H1 (cell line): Measurements from ENCODE around the gene RUSC2. TPM values are rescaled to one million over a fixed set of nuclear protein-coding genes. Genes with fewer than 3 reads are reported as not detected.
A peak's percentile ranks its signal among the peaks of the same experiment; 100 is the strongest.

Source experiments
- CTCF ChIA-PET: fragments of 300-600 bp; sonication (Branson Sonifier 250); formaldehyde crosslinking; loops from one replicate; lab custom pipeline; 2021; ENCODE audit not compliant: partially characterized antibody; lab: Charles Lee
- POLR2A ChIA-PET: fragments of 300-600 bp; sonication (Branson Sonifier 250); formaldehyde crosslinking; loops from one replicate; lab custom pipeline; 2021; ENCODE audit warnings: inconsistent platforms; ENCODE audit not compliant: partially characterized antibody; lab: Charles Lee
- DNase-seq, 2 experiments: peaks; one replicate each; pipeline versions ENCODE4 v3.0.0 to v3.0.0-alpha.2; 2010 to 2022; ENCODE audit warnings: low spot score in 2 of 2, low read depth in 1 of 2, mixed read lengths in 1 of 2
- FAIRE-seq: peaks from 2 replicates; lab custom pipeline; 2011; peaks lifted over from hg19 to GRCh38; lab: Jason Lieb, UNC
- H2AFZ ChIP-seq: 2 replicates; pipeline ENCODE4 v1.8.1; 2012; ENCODE audit warnings: low read length, inconsistent platforms
- H2AK5ac ChIP-seq: 2 replicates; pipeline ENCODE4 v1.6.1; 2013; ENCODE audit warnings: low read depth, low read length
- H2BK120ac ChIP-seq: replicated peaks from 2 replicates; pipeline ENCODE3; 2013; ENCODE audit warnings: low read depth, low read length, inconsistent platforms
- H2BK12ac ChIP-seq: 2 replicates; pipeline ENCODE4 v1.6.1; 2013; ENCODE audit warnings: low read depth, low read length
- H2BK15ac ChIP-seq: 2 replicates; pipeline ENCODE4 v1.6.1; 2013; ENCODE audit warnings: low read length
- H2BK20ac ChIP-seq: 2 replicates; pipeline ENCODE4 v1.6.1; 2013; ENCODE audit warnings: low read length
- H2BK5ac ChIP-seq: 2 replicates; pipeline ENCODE4 v1.6.1; 2013; ENCODE audit warnings: low read depth, low read length
- H3K14ac ChIP-seq: 2 replicates; pipeline ENCODE4 v1.6.1; 2013; ENCODE audit warnings: inconsistent platforms; ENCODE audit not compliant: insufficient read length
- H3K18ac ChIP-seq: 2 replicates; pipeline ENCODE4 v1.6.1; 2013; ENCODE audit warnings: low read length; ENCODE audit errors: extremely low read depth
- H3K23ac ChIP-seq: 2 replicates; pipeline ENCODE4 v1.6.1; 2013; ENCODE audit warnings: inconsistent platforms; ENCODE audit not compliant: insufficient read length
- H3K23me2 ChIP-seq: 2 replicates; pipeline ENCODE4 v1.6.1; 2013; ENCODE audit warnings: low read depth, low read length
- H3K27ac ChIP-seq: 2 replicates; pipeline ENCODE4 v1.6.1; 2011; ENCODE audit warnings: low read depth, low read length, inconsistent platforms
- H3K27me3 ChIP-seq, 4 experiments: replicated peaks in 1 of 4; 1 replicate in 1 of 4; 2 replicates in 3 of 4; pipeline versions ENCODE4 v1.6.1 to v1.8.1; 2011 to 2013; ENCODE audit warnings: low read length in 3 of 4, mild to moderate bottlenecking in 3 of 4, inconsistent platforms in 2 of 4, mixed read lengths in 2 of 4, moderate library complexity in 1 of 4; ENCODE audit not compliant: control insufficient read depth in 3 of 4, insufficient read depth in 3 of 4; ENCODE audit errors: extremely low read depth in 1 of 4
- H3K36me3 ChIP-seq, 4 experiments: 2 replicates each; pipeline versions ENCODE4 v1.6.1 to v1.8.1; 2011 to 2013; ENCODE audit warnings: mild to moderate bottlenecking in 4 of 4, low read length in 3 of 4, moderate library complexity in 2 of 4, control low read depth in 1 of 4, inconsistent platforms in 1 of 4; ENCODE audit not compliant: insufficient read depth in 4 of 4, control insufficient read depth in 2 of 4
- H3K4ac ChIP-seq: replicated peaks from 2 replicates; pipeline ENCODE3; 2013; ENCODE audit warnings: low read length, low read depth, mixed read lengths, inconsistent platforms; ENCODE audit not compliant: insufficient read length
- H3K4me1 ChIP-seq, 4 experiments: replicated peaks in 1 of 4; 1 replicate in 1 of 4; 2 replicates in 3 of 4; pipeline versions ENCODE4 v1.6.1 to v1.8.1; 2011 to 2013; ENCODE audit warnings: low read length in 3 of 4, inconsistent platforms in 2 of 4, mixed read lengths in 1 of 4; ENCODE audit not compliant: insufficient read depth in 4 of 4, control insufficient read depth in 3 of 4
- H3K4me2 ChIP-seq, 2 experiments: 2 replicates each; pipeline versions ENCODE4 v1.6.1 to v1.8.1; 2011 to 2013; ENCODE audit warnings: low read depth in 2 of 2, low read length in 2 of 2, control low read depth in 1 of 2, inconsistent platforms in 1 of 2, mild to moderate bottlenecking in 1 of 2; ENCODE audit not compliant: insufficient read depth in 1 of 2
- H3K4me3 ChIP-seq, 4 experiments: fragments of 200-600, 300-600 bp in 1 of 4; sonication (generic), shearing (Covaris generic), sonication (Bioruptor Twin) in 1 of 4; 2 replicates each; pipeline versions ENCODE4 v1.5.1 to v1.8.1; 2011 to 2016; ENCODE audit warnings: low read length in 4 of 4, low read depth in 3 of 4, control low read depth in 2 of 4, inconsistent platforms in 2 of 4, mild to moderate bottlenecking in 2 of 4, mixed read lengths in 1 of 4, moderate library complexity in 1 of 4; ENCODE audit not compliant: insufficient read depth in 2 of 4; ENCODE audit errors: extremely low read depth in 1 of 4
- H3K56ac ChIP-seq: replicated peaks from 2 replicates; pipeline ENCODE3; 2013; ENCODE audit warnings: low read depth, mild to moderate bottlenecking, mixed read lengths, low read length, inconsistent platforms; ENCODE audit not compliant: insufficient read length
- H3K79me1 ChIP-seq: 2 replicates; pipeline ENCODE4 v1.6.1; 2013; ENCODE audit warnings: low read depth, low read length, control low read depth
- H3K79me2 ChIP-seq, 2 experiments: 2 replicates each; pipeline versions ENCODE4 v1.6.1 to v1.8.1; 2012 to 2013; ENCODE audit warnings: low read length in 2 of 2, mild to moderate bottlenecking in 2 of 2, inconsistent platforms in 1 of 2; ENCODE audit not compliant: insufficient read depth in 2 of 2, control insufficient read depth in 1 of 2
- H3K9ac ChIP-seq, 4 experiments: replicated peaks in 1 of 4; 1 replicate in 1 of 4; 2 replicates in 3 of 4; pipeline versions ENCODE4 v1.6.1 to v1.8.1; 2011 to 2013; ENCODE audit warnings: low read depth in 3 of 4, low read length in 3 of 4, control low read depth in 2 of 4, mild to moderate bottlenecking in 2 of 4, moderate library complexity in 2 of 4, inconsistent platforms in 1 of 4; ENCODE audit errors: extremely low read depth in 1 of 4
- H3K9me3 ChIP-seq, 2 experiments: 2 replicates each; pipeline versions ENCODE4 v1.6.1 to v1.8.1; 2012 to 2013; ENCODE audit warnings: mild to moderate bottlenecking in 2 of 2, moderate library complexity in 2 of 2, control low read depth in 1 of 2, inconsistent platforms in 1 of 2, low read depth in 1 of 2, low read length in 1 of 2, mixed read lengths in 1 of 2; ENCODE audit not compliant: insufficient read depth in 2 of 2
- H4K20me1 ChIP-seq, 2 experiments: replicated peaks in 1 of 2; 2 replicates each; pipeline versions ENCODE3 to v1.8.1; 2011 to 2013; ENCODE audit warnings: inconsistent platforms in 2 of 2, low read length in 2 of 2, mild to moderate bottlenecking in 1 of 2; ENCODE audit not compliant: insufficient read depth in 2 of 2, control insufficient read depth in 1 of 2
- H4K5ac ChIP-seq: 2 replicates; pipeline ENCODE4 v1.6.1; 2013; ENCODE audit warnings: low read length, low read depth, mixed read lengths, inconsistent platforms; ENCODE audit not compliant: insufficient read length
- H4K8ac ChIP-seq: 2 replicates; pipeline ENCODE4 v1.8.0; 2013; ENCODE audit warnings: mild to moderate bottlenecking, moderate library complexity, low read length, inconsistent platforms; ENCODE audit not compliant: insufficient read depth; ENCODE audit errors: extremely low read depth
- H4K91ac ChIP-seq: replicated peaks from 2 replicates; pipeline ENCODE3; 2013; ENCODE audit warnings: low read length, mixed read lengths, inconsistent platforms; ENCODE audit not compliant: insufficient read length
- KDM1A ChIP-seq: fragments of 200-600, 300-600 bp; sonication (generic); IDR thresholded peaks from 2 replicates; pipeline ENCODE4 v1.7.1; 2016; ENCODE audit warnings: mild to moderate bottlenecking, low read length, borderline replicate concordance
- KDM4A ChIP-seq: IDR thresholded peaks from one replicate; pipeline ENCODE4 v1.7.1; 2012; ENCODE audit warnings: low read depth, mild to moderate bottlenecking, moderate library complexity, low read length, inconsistent platforms; ENCODE audit not compliant: severe bottlenecking
- PHF8 ChIP-seq: fragments of 200-600 bp; sonication (generic); conservative IDR thresholded peaks from 2 replicates; pipeline ENCODE4 v1.7.1; 2012; ENCODE audit warnings: low read depth, mild to moderate bottlenecking, inconsistent platforms, low read length, moderate library complexity
- POU5F1 ChIP-seq: IDR thresholded peaks from 2 replicates; pipeline ENCODE4 v1.6.1; 2011; ENCODE audit warnings: low read depth, mild to moderate bottlenecking, low read length, moderate library complexity
- RBBP5 ChIP-seq: IDR thresholded peaks from 2 replicates; pipeline ENCODE4 v1.7.1; 2012; ENCODE audit warnings: low read depth, mild to moderate bottlenecking, inconsistent platforms, low read length, moderate library complexity, borderline replicate concordance
- SIX5 ChIP-seq: IDR thresholded peaks from 2 replicates; pipeline ENCODE4 v1.6.1; 2011; ENCODE audit warnings: mild to moderate bottlenecking, low read depth, low read length
- SP1 ChIP-seq: IDR thresholded peaks from 2 replicates; pipeline ENCODE4 v1.6.1; 2011; ENCODE audit warnings: low read depth, low read length
- TAF1 ChIP-seq: IDR thresholded peaks from 2 replicates; pipeline ENCODE4 v1.6.1; 2011; ENCODE audit warnings: mild to moderate bottlenecking, low read depth, low read length
- YY1 ChIP-seq: IDR thresholded peaks from 2 replicates; pipeline ENCODE4 v1.6.1; 2011; ENCODE audit warnings: low read depth, mild to moderate bottlenecking, low read length
- WGBS, 2 experiments: shearing (Covaris generic) in 1 of 2; methylation state at CpG; one replicate each; pipeline versions ENCODE4 v1.1.6 to v1.1.7; 2013 to 2015; ENCODE audit warnings: low lambda C conversion rate in 2 of 2, mixed read lengths in 2 of 2, inconsistent platforms in 1 of 2, low coverage in 1 of 2, missing lambda C conversion rate in 1 of 2; ENCODE audit not compliant: insufficient replicate concordance in 2 of 2, insufficient coverage in 1 of 2, insufficient read length in 1 of 2; ENCODE audit errors: extremely low coverage in 1 of 2, missing lambda C conversion rate in 1 of 2; 5-methylcytosine and 5-hydroxymethylcytosine counted together
- polyA plus RNA-seq, 7 experiments: library from polyadenylated mRNA; depleted of rRNA in 3 of 7; stranded (reverse) in 5 of 7; unstranded in 2 of 7; fragments of >200 nt in 5 of 7; fragments of 200-250 nt in 2 of 7; gene quantifications; 1 replicate in 5 of 7; 2 replicates in 1 of 7; 4 replicates in 1 of 7; pipeline versions ENCODE4 v1.2.1 to v1.2.3, GENCODE V29; 2011 to 2013; ENCODE audit warnings: missing spikeins in 2 of 7, mixed read lengths in 2 of 7
- total RNA-seq: library from RNA; stranded (reverse); fragmentation: NEBNext Ultra II Directional; extraction: Animal tissue kit (Norgen Biotek cat#: 25700); gene quantifications from 2 replicates; pipeline ENCODE4 v1.2.1, GENCODE V29; 2021
- TF ChIP-seq, protein P1 (sequence below): IDR thresholded peaks from 2 replicates; pipeline ENCODE4 v1.6.1; 2012; ENCODE audit warnings: low read length, inconsistent platforms

The RUSC2 gene
- total and polyA plus RNA-seq, 2 of the 8 experiments (the other 6 are each of a cell fraction or from before 2014, with no cell fraction given): 4.2 to 7.9 TPM

- peak overlapping the region; percentile 97 for H3K18ac ChIP-seq
- no peak overlapping the region for H3K9ac ChIP-seq
- H3K4me2 ChIP-seq: peak overlapping the region; percentile 78 to 80
- no peak overlapping the region for H4K8ac ChIP-seq
- DNase-seq (no peak), FAIRE-seq (no peak)
- no peaks in the 10 kb centered on the region for H3K79me2 ChIP-seq
- H3K4ac ChIP-seq: no peak overlapping the region
- H3K4me1 ChIP-seq: peaks cover 0 to 8% (median 4%) of the 10 kb centered on the region in 4 experiments; a peak in 4 of 7 replicates
- no peaks in the 10 kb centered on the region for H3K79me1 ChIP-seq
- H3K9me3 ChIP-seq: no peaks in the 10 kb centered on the region
- CTCF ChIA-PET: interaction anchor here (1.1 to 2.1 kb wide), 13 partner anchors 8 to 209 kb away, joined by 3 to 36 read pairs (median 4); no protein-coding TSS in a partner anchor
- peak overlapping the region; percentile 93 for H2AFZ ChIP-seq
- peak overlapping the region; percentile 71 to 87 (median 74); a peak in 6 of 8 replicates for H3K4me3 ChIP-seq
- H4K91ac ChIP-seq: no peak overlapping the region
- no peak overlapping the region for H4K5ac ChIP-seq
- 0 out of 2 replicates have a peak overlapping the region, but pooled peaks have one; percentile 88 for H2BK15ac ChIP-seq
- H3K23ac ChIP-seq: no peak overlapping the region
- H3K27ac ChIP-seq: no peak overlapping the region
- H3K14ac ChIP-seq: no peak overlapping the region
- H2BK20ac ChIP-seq: peak overlapping the region; percentile 72; the same call in 1 of the 2 replicates
- WGBS, 2 experiments: 52% methylated on average over 10 of the region's 10 CpGs; no CpG with 5 or more reads in 1 of the 2 experiments
- no peaks in the 10 kb centered on the region for H3K36me3 ChIP-seq
- peak overlapping the region; percentile 82; the same call in 1 of the 2 replicates for H2BK5ac ChIP-seq
- H2BK120ac ChIP-seq: peak overlapping the region; percentile 33
- H2AK5ac ChIP-seq: peak overlapping the region; percentile 82; the same call in 1 of the 2 replicates
- no peak overlapping the region for H3K56ac ChIP-seq
- peak overlapping the region; percentile 84 for H2BK12ac ChIP-seq
- no peaks in the 10 kb centered on the region for H4K20me1 ChIP-seq
- POLR2A ChIA-PET: interaction anchor here (0.6 to 2.0 kb wide), 11 partner anchors 10 to 416 kb away, joined by 3 to 7 read pairs (median 4); partner anchors contain the start of genes STOML2, TESK1 and VCP
- H3K27me3 ChIP-seq: peaks cover 0 to 5% (median 0%) of the 10 kb centered on the region in 4 experiments; a peak in 1 of 7 replicates
- peaks cover 18% of the 10 kb centered on the region for H3K23me2 ChIP-seq
- TF ChIP-seq YY1 (no peak), POU5F1 (no peak), RBBP5 (no peak), PHF8 (no peak), KDM4A (no peak), KDM1A (no peak), SP1 (no peak), SIX5 (no peak), TAF1 (no peak)
- TF ChIP-seq, protein P1, sequence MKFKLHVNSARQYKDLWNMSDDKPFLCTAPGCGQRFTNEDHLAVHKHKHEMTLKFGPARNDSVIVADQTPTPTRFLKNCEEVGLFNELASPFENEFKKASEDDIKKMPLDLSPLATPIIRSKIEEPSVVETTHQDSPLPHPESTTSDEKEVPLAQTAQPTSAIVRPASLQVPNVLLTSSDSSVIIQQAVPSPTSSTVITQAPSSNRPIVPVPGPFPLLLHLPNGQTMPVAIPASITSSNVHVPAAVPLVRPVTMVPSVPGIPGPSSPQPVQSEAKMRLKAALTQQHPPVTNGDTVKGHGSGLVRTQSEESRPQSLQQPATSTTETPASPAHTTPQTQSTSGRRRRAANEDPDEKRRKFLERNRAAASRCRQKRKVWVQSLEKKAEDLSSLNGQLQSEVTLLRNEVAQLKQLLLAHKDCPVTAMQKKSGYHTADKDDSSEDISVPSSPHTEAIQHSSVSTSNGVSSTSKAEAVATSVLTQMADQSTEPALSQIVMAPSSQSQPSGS: no peak
Measured at GRCh38 chr9:35488566-35489312, 1.2 kb upstream of the RUSC2 start.
